T47D (cell line): ENCODE results near the gene CRIP2.

Source experiments
- DNase-seq, 2 experiments: peaks; one replicate each; pipeline versions ENCODE4 v3.0.0 to v3.0.0-alpha.2; 2011 to 2012; ENCODE audit warnings: low read depth in 1 of 2, low spot score in 1 of 2
- JUND ChIP-seq: IDR thresholded peaks from 2 replicates; pipeline ENCODE4 v1.6.1; 2012; ENCODE audit warnings: low read depth
- in situ Hi-C: cut with HindIII; loops from 2 replicates; pipeline ENCODE4 v1.10.0; 2016; ENCODE audit warnings: low sequenced_read_pairs, low pct_unique_long_range_greater_than_20kb

CRIP2 gene

GRCh38 chr14:105470350-105471296 lies 4.0 kb upstream of the CRIP2 start:
- in situ Hi-C loops = no loop called here
- no peak for DNase-seq

GRCh38 chr14:105471297-105471821 lies 3.3 kb upstream of the CRIP2 start:
- no peak for TF ChIP-seq JUND
- no peak for DNase-seq
- in situ Hi-C loops = no loop called here

More at GRCh38 chr14:105470350-105471296, 4.0 kb upstream of the CRIP2 start:
- TF ChIP-seq JUND = no peak

GRCh38 chr14:105471823-105472485 lies 2.7 kb upstream of the CRIP2 start:
- in situ Hi-C loops = no loop called here
- TF ChIP-seq JUND = no peak
- DNase-seq = no peak

- in situ Hi-C loops = no loop called here
- TF ChIP-seq JUND = no peak
- DNase-seq = peak; percentile 83 to 91
Observed at GRCh38 chr14:105472486-105472991, 2.1 kb upstream of the CRIP2 start.

GRCh38 chr14:105473033-105473676 lies 1.5 kb upstream of the CRIP2 start:
- in situ Hi-C loops = no loop called here
- TF ChIP-seq JUND = no peak
- DNase-seq = peak; percentile 87 to 91

- peak; percentile 97 to 99 for DNase-seq
- TF ChIP-seq JUND = no peak
- in situ Hi-C loops = no loop called here
Observed at GRCh38 chr14:105473677-105474482, 741 bp upstream of the CRIP2 start.

GRCh38 chr14:105475269-105476096 lies 862 bp downstream of the CRIP2 start:
- TF ChIP-seq JUND = no peak
- DNase-seq = no peak
- in situ Hi-C loops = no loop called here

GRCh38 chr14:105476097-105476830 lies 1.6 kb downstream of the CRIP2 start:
- in situ Hi-C loops = no loop called here
- peak; percentile 62 to 65 for DNase-seq

GRCh38 chr14:105476831-105477659 lies 2.4 kb downstream of the CRIP2 start:
- in situ Hi-C loops = no loop called here

More at GRCh38 chr14:105476097-105476830, 1.6 kb downstream of the CRIP2 start:
- TF ChIP-seq JUND = no peak

More at GRCh38 chr14:105476831-105477659, 2.4 kb downstream of the CRIP2 start:
- no peak for DNase-seq
- no peak for TF ChIP-seq JUND
